PC-3 (cell line): ENCODE results near the gene CYCS. TPM values are rescaled to one million over a fixed set of nuclear protein-coding genes. Genes with fewer than 3 reads are reported as not detected.
A peak's percentile ranks its signal among the peaks of the same experiment; 100 is the strongest.
"Not testable (repeated sequence)": the region's sequence is repeated elsewhere in the genome, so short reads cannot be mapped to it uniquely, and the experiment has no call there.

Source experiments
- ATAC-seq: fragments of 200-7000 bp; cut with Tn5 transposase; 2 replicates; pipeline ENCODE4 v1.9.1; 2020; ENCODE audit warnings: mild to moderate bottlenecking, moderate library complexity
- BruUV-seq: library from RNA; stranded (reverse); fragments of 400-500 nt; replicated peaks from 2 replicates; lab custom pipeline; 2021; lab: Mats Ljungman, UMichigan
- CTCF ChIA-PET: fragments of 300-600 bp; sonication (Branson Sonifier 250); formaldehyde crosslinking; loops from one replicate; lab custom pipeline; 2022; ENCODE audit warnings: antibody characterized with exemption; lab: Charles Lee
- POLR2A ChIA-PET: fragments of 300-600 bp; sonication (Branson Sonifier 250); formaldehyde crosslinking; loops from one replicate; lab custom pipeline; 2022; ENCODE audit warnings: antibody characterized with exemption; ENCODE audit not compliant: unreplicated experiment; lab: Charles Lee
- DNase-seq: peaks from one replicate; pipeline ENCODE4 v3.0.0-alpha.2; 2015
- H2AFZ ChIP-seq: fragments of 300-600 bp; sonication (generic); 2 replicates; pipeline ENCODE4 v1.6.0; 2016; ENCODE audit warnings: antibody characterized with exemption, low read length
- H3F3A ChIP-seq: fragments of 300-600 bp; sonication (generic); one replicate; pipeline ENCODE4 v1.6.0; 2017; ENCODE audit warnings: antibody characterized with exemption, low read length, control low read depth, mild to moderate bottlenecking; ENCODE audit not compliant: unreplicated experiment
- H3K27ac ChIP-seq: fragments of 300-600 bp; sonication (generic); 2 replicates; pipeline ENCODE4 v1.5.1; 2016; ENCODE audit warnings: mild to moderate bottlenecking, low read length
- H3K27me3 ChIP-seq: fragments of 300-600 bp; sonication (generic); 2 replicates; pipeline ENCODE4 v1.6.1; 2016; ENCODE audit warnings: low read length, mixed read lengths
- H3K36me3 ChIP-seq: fragments of 300-600 bp; sonication (generic); 2 replicates; pipeline ENCODE4 v1.6.1; 2016; ENCODE audit warnings: low read depth, mixed run types, low read length, mixed read lengths
- H3K4me1 ChIP-seq: fragments of 300-600 bp; sonication (generic); 2 replicates; pipeline ENCODE4 v1.5.1; 2016; ENCODE audit warnings: low read length; ENCODE audit not compliant: insufficient read depth
- H3K4me2 ChIP-seq: fragments of 300-600 bp; sonication (generic); 2 replicates; pipeline ENCODE4 v1.6.0; 2016; ENCODE audit warnings: low read length
- H3K4me3 ChIP-seq: fragments of 300-600 bp; sonication (generic); 2 replicates; pipeline ENCODE4 v1.5.1; 2016; ENCODE audit warnings: mild to moderate bottlenecking, low read length, mixed read lengths
- H3K79me2 ChIP-seq: fragments of 300-600 bp; sonication (generic); 2 replicates; pipeline ENCODE4 v1.6.1; 2017; ENCODE audit warnings: low read length, mixed read lengths
- H3K9ac ChIP-seq: fragments of 300-600 bp; sonication (generic); 2 replicates; pipeline ENCODE4 v1.6.0; 2016; ENCODE audit warnings: mild to moderate bottlenecking, low read length
- H3K9me2 ChIP-seq: fragments of 300-600 bp; sonication (generic); replicated peaks from 2 replicates; pipeline ENCODE4 v1.6.1; 2016; ENCODE audit warnings: mixed run types, low read length, mixed read lengths
- H3K9me3 ChIP-seq: fragments of 300-600 bp; sonication (generic); 2 replicates; pipeline ENCODE4 v1.6.1; 2016; ENCODE audit warnings: low read length, mixed read lengths
- H4K20me1 ChIP-seq: fragments of 300-600 bp; sonication (generic); 2 replicates; pipeline ENCODE4 v1.6.1; 2016; ENCODE audit warnings: low read length, mixed read lengths
- CTCF ChIP-seq: fragments of 300-600 bp; sonication (generic); conservative IDR thresholded peaks from 2 replicates; pipeline ENCODE4 v1.5.1; 2017; ENCODE audit warnings: antibody characterized with exemption, low read depth, mild to moderate bottlenecking, low read length
- EZH2 ChIP-seq: fragments of 300-600 bp; sonication (generic); IDR thresholded peaks from one replicate; pipeline ENCODE4 v1.6.1; 2017; ENCODE audit warnings: antibody characterized with exemption, mild to moderate bottlenecking, low read length; ENCODE audit not compliant: unreplicated experiment
- EZH2phosphoT487 ChIP-seq: fragments of 300-600 bp; sonication (generic); IDR thresholded peaks from 2 replicates; pipeline ENCODE4 v1.6.1; 2018; ENCODE audit warnings: mild to moderate bottlenecking, antibody characterized with exemption, low read length, borderline replicate concordance
- intact Hi-C: fragments of 100-400 bp; cut with micrococcal nuclease; formaldehyde crosslinking; loops from 2 replicates; pipeline ENCODE4 v1.9.0; 2023
- total RNA-seq: library from RNA; depleted of rRNA; stranded (reverse); fragments of >200 nt; gene quantifications from 2 replicates; pipeline ENCODE4 v1.2.3, GENCODE V29; 2014

CYCS gene
- total RNA-seq, 1 experiment from 2014 or later = 101 TPM

GRCh38 chr7:25087855-25088254 lies 37.2 kb downstream of the CYCS start:
- Histone ChIP-seq H3K4me2 (no peak overlapping the region), H3K4me1 (peaks cover under 1% of the 10 kb centered on the region; the same call in 1 of the 2 replicates), H3K27me3 (no peaks in the 10 kb centered on the region), H3K4me3 (no peak overlapping the region), H3K9me2 (no peaks in the 10 kb centered on the region), H2AFZ (no peak overlapping the region), H3F3A (no peaks in the 10 kb centered on the region), H3K36me3 (no peaks in the 10 kb centered on the region), H4K20me1 (no peaks in the 10 kb centered on the region), H3K27ac (no peak overlapping the region), H3K9ac (no peak overlapping the region), H3K9me3 (no peaks in the 10 kb centered on the region), H3K79me2 (no peaks in the 10 kb centered on the region)
- TF ChIP-seq CTCF (no peak), EZH2phosphoT487 (no peak), EZH2 (no peak)
- BruUV-seq = no TSS peak
- ATAC-seq = no peak
- no peak for DNase-seq
- ChIA-PET POLR2A (no interaction called here), CTCF (no interaction called here)
- intact Hi-C loops = no loop called here

GRCh38 chr7:25084821-25085220 lies 40.2 kb downstream of the CYCS start:
- TF ChIP-seq EZH2phosphoT487 (no peak), CTCF (no peak), EZH2 (no peak)
- no TSS peak for BruUV-seq
- H3K27me3 ChIP-seq = no peaks in the 10 kb centered on the region
- H3K36me3 ChIP-seq = no peaks in the 10 kb centered on the region
- no peak overlapping the region for H3K27ac ChIP-seq
- H3K9me3 ChIP-seq = no peaks in the 10 kb centered on the region
- DNase-seq (no peak), ATAC-seq (no peak)
- ChIA-PET POLR2A (no interaction called here), CTCF (no interaction called here)
- no peaks in the 10 kb centered on the region for H4K20me1 ChIP-seq
- H3K9me2 ChIP-seq = no peaks in the 10 kb centered on the region
- H3K9ac ChIP-seq = no peak overlapping the region
- H3F3A ChIP-seq = no peaks in the 10 kb centered on the region
- H3K4me2 ChIP-seq = no peak overlapping the region
- H2AFZ ChIP-seq = no peak overlapping the region
- H3K4me1 ChIP-seq = no peaks in the 10 kb centered on the region
- intact Hi-C loops = no loop called here
- H3K4me3 ChIP-seq = no peak overlapping the region
- H3K79me2 ChIP-seq = no peaks in the 10 kb centered on the region

- H2AFZ ChIP-seq = no peak overlapping the region
- peak; percentile 50 for DNase-seq
- no TSS peak for BruUV-seq
- no peaks in the 10 kb centered on the region for H4K20me1 ChIP-seq
- H3K79me2 ChIP-seq = no peaks in the 10 kb centered on the region
- H3K4me2 ChIP-seq = peak overlapping the region; percentile 26; the same call in 1 of the 2 replicates
- H3K9me3 ChIP-seq = no peaks in the 10 kb centered on the region
- peak; percentile 66 for ATAC-seq
- CTCF ChIA-PET = interaction anchor here (1.0 kb wide), 1 partner anchor 271 kb away, joined by 7 read pairs; no protein-coding TSS in a partner anchor
- intact Hi-C loops = no loop called here
- no peak overlapping the region for H3K27ac ChIP-seq
- POLR2A ChIA-PET = no interaction called here
- no peak overlapping the region for H3K4me3 ChIP-seq
- H3K36me3 ChIP-seq = no peaks in the 10 kb centered on the region
- no peaks in the 10 kb centered on the region for H3K9me2 ChIP-seq
- no peak overlapping the region for H3K9ac ChIP-seq
- H3K4me1 ChIP-seq = no peaks in the 10 kb centered on the region
- no peaks in the 10 kb centered on the region for H3K27me3 ChIP-seq
- no peaks in the 10 kb centered on the region for H3F3A ChIP-seq
- TF ChIP-seq CTCF (no peak), EZH2 (no peak), EZH2phosphoT487 (no peak)
Observed at GRCh38 chr7:25083201-25083600, 41.9 kb downstream of the CYCS start.

- H3K9me3 ChIP-seq, H3K9me2 ChIP-seq, CTCF ChIA-PET, DNase-seq, H3K27me3 ChIP-seq, H4K20me1 ChIP-seq, H2AFZ ChIP-seq, H3K9ac ChIP-seq, H3K27ac ChIP-seq, H3K4me3 ChIP-seq, intact Hi-C loops, H3K36me3 ChIP-seq, BruUV-seq, H3F3A ChIP-seq, ATAC-seq, H3K4me1 ChIP-seq, H3K4me2 ChIP-seq, H3K79me2 ChIP-seq: not testable (repeated sequence)
- POLR2A ChIA-PET = interaction anchor here (0.5 kb wide), 1 partner anchor 230 kb away, joined by 3 read pairs; no protein-coding TSS in a partner anchor
Observed at GRCh38 chr7:25082041-25082440, 43.0 kb downstream of the CYCS start.
